Activated CD4-positive, CD25-positive, alpha-beta regulatory T cell treated with anti-CD3 and anti-CD28 coated beads, Interleukin-2, amount 50 U/mL, for 72 hours (primary cell): ENCODE data around the gene INPP4B.

Experiments used
- DNase-seq: peaks from one replicate; pipeline ENCODE4 v3.0.0; 2021

Gene INPP4B

DNA sequence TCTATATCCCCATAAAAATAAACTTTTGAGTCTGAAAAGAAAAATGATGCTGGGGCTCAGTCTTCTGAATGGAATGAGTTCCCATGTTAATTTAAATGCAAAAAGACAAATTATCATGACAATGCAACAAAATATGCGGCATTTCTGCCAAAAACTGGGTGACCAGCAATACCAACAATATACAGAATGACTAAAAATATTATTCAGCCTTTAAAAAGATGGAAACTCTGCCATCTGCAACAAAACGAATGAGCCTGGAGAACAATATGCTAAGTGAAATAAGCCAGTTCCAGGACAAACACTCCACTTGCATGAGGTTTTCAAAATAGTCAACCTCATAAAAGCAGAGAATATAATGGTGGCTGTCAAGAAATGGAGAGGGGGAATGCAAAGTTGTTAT, 651.2 kb downstream of the INPP4B start:
- no peak for DNase-seq

DNA sequence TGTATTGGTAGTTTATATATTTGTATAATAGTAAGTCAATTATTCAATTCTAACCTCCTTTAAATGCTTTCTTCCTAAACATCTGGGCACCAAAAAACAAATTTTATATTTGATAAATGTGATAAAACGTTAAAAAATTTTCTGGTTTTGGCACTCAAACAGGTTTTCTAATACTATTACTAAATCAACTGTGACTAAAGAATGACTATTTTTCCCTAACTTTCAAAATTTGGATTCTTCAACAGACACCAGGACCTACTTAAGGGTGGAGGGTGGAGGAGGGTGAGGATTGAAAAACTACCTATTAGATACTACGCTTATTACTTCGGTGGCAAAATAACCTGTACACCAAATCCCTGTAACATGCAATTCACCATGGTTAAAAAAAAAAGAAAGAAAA, 654.2 kb downstream of the INPP4B start:
- DNase-seq: no peak

DNA sequence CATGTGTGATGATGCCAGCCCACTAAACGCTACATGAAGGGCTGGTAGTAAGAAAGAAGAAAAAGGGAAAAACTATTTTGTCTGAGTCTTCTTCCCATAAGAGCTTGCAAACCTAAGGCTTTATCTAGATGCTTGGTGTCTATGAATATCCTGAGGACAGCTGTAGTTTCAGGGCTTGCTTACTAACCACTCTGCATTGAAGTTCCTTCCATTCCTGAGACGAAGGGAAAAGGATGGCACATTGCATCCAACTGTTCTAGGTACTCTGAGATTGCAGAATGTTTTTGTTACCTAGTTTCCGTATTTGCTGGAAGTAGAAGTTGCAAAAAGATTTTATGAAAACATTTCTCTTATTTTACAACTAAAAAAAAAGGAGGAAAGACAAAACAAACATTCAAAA, 665.1 kb downstream of the INPP4B start:
- no peak for DNase-seq

- DNase-seq: no peak
Observed at GRCh38 chr4:142169216-142169615, 676.9 kb downstream of the INPP4B start.

DNA sequence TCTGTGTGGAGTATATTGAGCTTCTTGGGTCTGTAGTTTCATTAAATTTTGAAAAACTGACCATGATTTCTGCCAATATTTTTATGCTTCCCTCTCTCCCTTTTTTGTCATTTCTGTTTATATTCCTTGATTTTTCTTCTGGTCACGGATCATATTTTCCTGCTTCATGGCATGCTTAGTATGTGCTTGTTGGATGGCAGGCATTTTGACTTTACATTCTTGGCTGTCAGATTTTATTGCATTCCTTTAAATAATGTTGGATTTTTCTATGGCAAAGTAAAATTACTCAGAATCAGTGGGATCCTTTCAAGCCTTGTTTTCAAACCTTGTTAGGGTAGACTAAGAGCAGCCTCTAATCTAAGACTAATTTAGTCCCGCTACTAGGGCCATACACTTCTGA, 677.9 kb downstream of the INPP4B start:
- DNase-seq: no peak

- no peak for DNase-seq
Observed at GRCh38 chr4:142164767-142165500, 681.2 kb downstream of the INPP4B start.

DNA sequence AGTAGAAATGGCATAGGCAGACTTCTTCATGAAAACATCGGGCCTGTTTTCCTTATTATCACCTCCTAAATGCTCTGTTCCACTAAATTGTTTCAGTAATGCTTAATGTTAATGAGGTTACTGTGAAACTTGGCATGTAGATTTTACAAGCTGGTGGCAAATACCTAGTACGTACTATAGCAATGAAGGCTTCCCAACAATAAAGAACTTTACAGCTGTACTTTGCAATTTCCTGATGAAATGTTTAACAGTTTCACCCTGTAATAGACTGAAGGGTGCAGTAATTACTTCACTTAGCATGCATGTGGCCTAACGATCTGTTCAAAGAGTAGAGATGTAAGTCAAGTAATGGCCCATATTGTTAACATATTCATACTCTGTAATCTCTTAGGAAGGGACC, 685.0 kb downstream of the INPP4B start:
- no peak for DNase-seq

DNA sequence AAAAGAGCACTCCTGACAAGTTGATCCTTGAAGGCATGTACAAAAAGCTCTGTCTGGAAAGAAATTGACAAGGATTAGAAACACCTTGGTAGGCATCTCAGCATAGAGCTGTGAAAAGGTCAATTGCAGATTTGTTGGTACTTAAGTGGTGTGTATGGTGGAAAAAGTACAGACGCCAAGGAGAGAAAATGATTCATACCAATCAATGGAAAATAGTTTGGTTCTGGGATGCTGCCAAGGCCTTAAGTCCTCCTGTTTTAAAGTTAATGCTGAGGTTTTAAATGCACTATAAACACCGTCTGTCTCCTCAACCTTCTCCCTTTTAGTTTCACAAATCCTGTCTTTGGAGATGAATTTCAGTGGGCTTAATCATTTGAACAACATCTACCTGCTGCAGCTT, 685.6 kb downstream of the INPP4B start:
- DNase-seq: no peak

DNA sequence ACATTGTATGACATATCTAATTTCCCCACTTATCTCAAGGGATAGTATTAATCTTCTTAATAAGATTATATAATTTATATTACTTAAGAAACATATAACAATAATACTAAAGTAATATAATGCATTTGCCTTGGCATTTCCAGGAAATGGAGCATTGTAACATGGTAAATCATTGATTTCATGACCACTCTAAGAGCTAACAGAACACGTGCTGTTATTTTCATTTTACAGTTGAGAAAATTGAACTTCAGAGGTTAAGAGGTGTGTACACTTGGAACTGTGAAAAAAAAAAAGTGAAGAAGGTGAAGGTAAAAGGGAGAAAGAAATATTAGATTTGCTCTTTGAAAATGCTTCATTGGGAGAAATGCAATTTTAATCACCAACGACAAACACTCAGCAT, 687.1 kb downstream of the INPP4B start:
- no peak for DNase-seq

GRCh38 chr4:142156256-142156655, 689.8 kb downstream of the INPP4B start:
- DNase-seq: no peak

- no peak for DNase-seq
Observed at GRCh38 chr4:142155347-142155746, 690.8 kb downstream of the INPP4B start.

DNA sequence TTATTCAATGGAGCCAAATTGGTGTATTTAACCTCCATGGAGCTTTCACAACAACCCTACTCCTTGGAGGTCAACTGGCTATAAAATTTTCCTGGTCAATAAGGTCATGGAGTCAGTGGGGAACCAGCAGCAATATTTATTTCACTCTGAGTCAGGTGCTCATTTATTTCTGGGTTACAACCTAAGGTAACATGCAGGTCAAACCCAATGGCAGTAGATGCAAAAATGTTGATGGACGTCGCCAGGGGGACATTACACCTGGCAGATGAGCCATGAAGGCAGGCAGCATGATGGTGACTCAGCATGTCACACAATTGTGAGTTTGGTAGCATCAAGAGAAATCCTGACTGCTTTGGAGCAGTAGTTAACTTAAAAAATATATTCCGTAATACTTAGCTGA, 695.6 kb downstream of the INPP4B start:
- no peak for DNase-seq

GRCh38 chr4:142144813-142145212, 701.3 kb downstream of the INPP4B start:
- DNase-seq: no peak

- no peak for DNase-seq
Observed at GRCh38 chr4:142142366-142143054, 703.6 kb downstream of the INPP4B start.

DNA sequence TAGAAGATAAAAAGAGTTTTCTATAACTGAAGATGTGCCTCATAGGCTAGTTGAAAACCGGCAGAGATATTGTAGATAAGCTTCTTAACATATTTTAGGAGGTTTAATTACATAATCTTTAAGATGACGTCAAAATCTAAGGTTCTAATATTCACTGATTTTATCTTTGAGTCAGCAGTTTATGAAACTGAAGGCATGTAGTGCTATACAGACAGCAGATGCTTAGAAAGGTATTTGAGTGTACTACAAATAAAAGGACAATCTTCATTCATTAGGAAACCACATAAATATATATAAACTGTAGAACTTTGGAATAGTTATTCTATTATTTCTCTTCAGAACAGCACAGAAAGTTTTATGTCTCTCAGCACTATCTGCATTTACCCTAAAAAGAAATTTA, 704.9 kb downstream of the INPP4B start:
- DNase-seq: no peak

DNA sequence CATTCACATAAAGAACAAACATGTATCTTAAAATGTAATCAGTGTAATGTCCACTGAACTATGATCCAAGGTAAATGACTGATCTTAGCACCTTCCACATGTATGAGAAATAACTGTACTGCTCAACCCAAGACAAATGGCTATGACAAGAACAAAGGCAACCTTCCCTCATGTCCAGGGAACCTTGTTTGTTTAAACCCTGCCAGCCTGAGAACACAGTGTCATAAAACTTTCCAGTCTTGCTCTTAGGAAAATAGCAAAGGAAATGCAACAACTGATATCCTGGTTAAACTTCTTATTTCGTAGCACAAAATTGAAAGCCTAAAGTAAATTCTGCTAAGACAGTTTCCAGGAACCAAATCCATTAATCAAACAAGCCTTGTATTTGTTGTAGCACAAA, 715.4 kb downstream of the INPP4B start:
- no peak for DNase-seq

DNA sequence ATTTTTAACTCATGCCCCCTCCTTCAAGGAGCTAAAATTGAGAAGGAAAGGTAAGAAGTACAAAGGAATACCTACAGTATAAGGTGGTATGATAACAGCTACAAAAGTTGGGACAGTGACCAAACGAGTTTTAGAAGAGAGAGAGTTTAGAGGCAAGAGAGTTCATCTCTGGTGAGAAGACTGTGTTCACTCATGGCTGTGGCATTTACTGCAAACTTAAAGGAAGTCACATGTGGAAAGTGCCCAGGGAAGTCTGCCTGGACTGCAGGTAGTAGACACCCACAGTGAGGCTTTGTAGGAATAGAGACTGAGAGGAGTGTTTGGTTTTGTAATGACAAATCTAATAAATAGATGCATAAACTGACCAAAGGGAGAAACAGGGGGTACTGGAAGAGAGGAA, 716.2 kb downstream of the INPP4B start:
- no peak for DNase-seq

GRCh38 chr4:142129473-142129872, 716.6 kb downstream of the INPP4B start:
- DNase-seq: no peak

GRCh38 chr4:142128529-142128928, 717.6 kb downstream of the INPP4B start:
- DNase-seq: no peak

- DNase-seq: peak; percentile 38
Observed at GRCh38 chr4:142126890-142127497, 719.1 kb downstream of the INPP4B start.

DNA sequence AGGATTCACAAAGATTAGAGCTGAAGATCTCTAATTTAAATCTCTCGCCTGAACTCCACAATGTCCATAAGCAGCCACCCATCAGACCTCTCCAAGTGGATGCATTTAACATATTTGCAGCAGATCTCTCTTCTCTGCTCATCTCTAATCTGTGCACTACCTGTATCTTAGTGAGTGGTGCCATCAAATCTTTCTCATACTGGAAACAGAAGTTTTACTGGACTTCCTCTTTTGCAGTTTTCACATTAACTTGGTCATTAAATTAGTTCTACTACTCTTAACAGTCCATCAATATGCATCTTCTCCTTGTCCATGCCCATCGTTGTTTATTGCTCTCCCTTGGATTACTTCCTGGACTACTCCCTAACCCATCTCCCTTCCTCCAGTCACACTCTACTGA, 721.2 kb downstream of the INPP4B start:
- DNase-seq: no peak

DNA sequence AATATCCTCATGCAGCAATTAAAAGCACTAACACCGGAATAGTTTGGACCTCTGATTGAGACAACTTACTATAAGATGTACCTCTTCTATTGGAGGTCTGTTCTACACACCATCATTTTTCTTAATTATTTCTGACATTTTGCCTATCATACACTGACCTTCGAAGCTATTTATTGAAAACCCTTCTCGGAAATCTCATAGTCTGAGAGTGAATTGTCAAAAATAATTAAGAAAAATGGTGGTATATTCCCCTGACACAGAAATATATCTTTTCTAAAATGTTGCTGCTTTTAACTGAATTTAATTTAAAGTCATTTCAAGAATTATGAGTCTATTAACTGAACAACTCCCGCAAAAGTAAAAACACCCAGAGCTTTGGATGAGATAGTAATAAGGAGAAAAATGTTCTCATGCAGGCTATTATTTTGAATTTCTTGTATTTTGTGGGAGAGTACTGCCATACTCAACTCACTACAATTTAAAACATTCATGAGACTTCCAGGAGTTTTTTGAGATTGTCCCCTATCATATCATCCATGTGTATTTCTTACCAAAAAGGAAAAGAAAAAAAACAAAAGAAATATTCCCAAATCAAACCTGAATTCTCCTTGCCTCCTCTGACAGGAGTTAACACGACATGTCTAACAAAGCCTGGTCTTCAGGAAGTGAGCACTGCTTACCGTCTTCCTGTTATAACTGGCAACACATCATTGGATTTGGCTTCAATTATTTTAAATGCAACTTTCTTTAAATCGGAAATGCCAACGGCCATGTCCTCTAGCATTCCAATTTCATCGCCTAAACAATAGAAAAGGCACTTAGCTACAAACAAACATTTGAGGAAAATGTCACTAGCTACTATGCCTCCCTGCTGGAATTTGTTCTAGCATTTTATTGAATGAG, 724.4 kb downstream of the INPP4B start:
- no peak for DNase-seq

GRCh38 chr4:142120921-142121320, 725.2 kb downstream of the INPP4B start:
- no peak for DNase-seq
